8988T (cell line): ENCODE measurements around the gene NHEJ1.

Experiments
- DNase-seq: peaks from one replicate; pipeline ENCODE4 v3.0.0; 2011

NHEJ1 gene

DNA sequence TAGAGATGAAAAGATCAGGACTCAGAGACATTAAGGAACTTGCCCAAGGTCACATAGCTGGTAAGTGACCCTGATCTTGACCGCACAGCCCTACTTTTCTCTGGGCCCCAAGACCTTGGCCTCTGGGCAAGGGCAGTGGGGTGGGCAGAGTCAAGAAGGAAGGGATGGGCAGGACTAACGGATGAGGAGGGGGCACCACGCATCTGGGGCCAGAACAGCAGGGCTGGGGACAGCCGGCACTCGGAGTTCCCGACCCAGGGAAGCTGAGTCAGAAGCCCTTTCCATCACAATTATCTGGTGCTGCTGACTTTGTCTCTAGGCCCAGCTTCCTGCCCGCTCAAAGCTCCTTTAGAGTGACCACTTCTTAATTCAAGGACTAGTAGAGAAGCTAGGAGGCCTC, 133.7 kb downstream of the NHEJ1 start:
- no peak for DNase-seq

DNA sequence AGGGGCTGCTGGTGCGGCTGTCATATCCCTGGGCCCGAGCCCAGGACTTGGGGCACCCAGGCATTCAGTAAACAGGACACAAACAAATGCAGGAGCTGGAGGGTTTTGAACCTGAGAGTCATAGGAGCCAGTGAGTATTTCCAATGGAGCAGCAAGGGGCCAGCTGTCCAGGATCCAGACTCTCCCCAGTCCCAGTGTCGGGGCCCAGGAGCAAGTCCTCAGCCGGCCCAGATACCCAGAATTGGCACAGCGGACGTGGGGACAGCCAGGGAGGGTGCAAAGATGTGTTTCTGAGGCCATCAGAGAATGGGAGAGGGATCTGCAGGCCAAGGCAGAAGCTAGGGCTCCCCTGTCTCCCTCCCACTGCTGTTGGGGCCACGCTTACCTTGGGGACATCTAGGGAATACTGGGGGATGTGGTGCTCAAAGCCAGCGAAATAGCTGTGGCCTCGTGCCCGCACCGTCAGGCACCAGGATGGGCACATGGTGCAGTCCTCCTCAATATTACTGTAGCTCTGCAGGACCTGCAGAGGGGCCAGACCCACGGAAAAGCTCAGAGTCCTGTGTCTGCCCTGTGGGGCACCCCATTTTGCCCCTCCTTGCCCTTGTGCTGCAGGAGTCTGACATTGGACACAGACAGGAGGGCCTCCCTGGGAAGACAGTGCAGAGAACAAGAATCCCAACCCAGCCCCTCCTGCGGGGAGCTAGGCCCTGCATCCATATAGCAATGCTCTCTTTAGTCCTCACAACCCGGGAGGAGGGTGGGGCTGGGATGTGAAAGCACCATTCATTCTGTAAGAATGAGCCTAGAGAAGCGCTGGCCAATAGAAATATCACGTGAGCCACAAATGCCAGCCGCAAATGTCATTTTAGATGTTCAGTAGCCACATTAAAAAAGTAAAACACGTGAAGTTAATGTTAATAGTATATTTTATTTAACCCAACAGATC, 134.7 kb downstream of the NHEJ1 start:
- no peak for DNase-seq
